HEK293T (cell line): ENCODE data around the gene XIRP2.

ENCODE experiments used
- BHLHE40 ChIP-seq: fragments of 450-650 bp; IDR thresholded peaks from 2 replicates; pipeline ENCODE4 v1.6.1; 2016; ENCODE audit warnings: mild to moderate bottlenecking, moderate library complexity, borderline replicate concordance
- FOXA1 ChIP-seq: fragments of 450-650 bp; IDR thresholded peaks from 2 replicates; pipeline ENCODE4 v1.6.1; 2016; ENCODE audit warnings: mild to moderate bottlenecking
- FOXK2 ChIP-seq: fragments of 450-650 bp; IDR thresholded peaks from 2 replicates; pipeline ENCODE4 v1.6.1; 2016; ENCODE audit warnings: mild to moderate bottlenecking
- FOXM1 ChIP-seq: fragments of 450-650 bp; IDR thresholded peaks from 2 replicates; pipeline ENCODE4 v1.6.1; 2017; ENCODE audit warnings: mild to moderate bottlenecking, borderline replicate concordance
- L3MBTL2 ChIP-seq: fragments of 450-650 bp; conservative IDR thresholded peaks from 2 replicates; pipeline ENCODE4 v1.6.1; 2016; ENCODE audit warnings: mild to moderate bottlenecking
- LEF1 ChIP-seq: fragments of 450-650 bp; IDR thresholded peaks from 2 replicates; pipeline ENCODE4 v1.6.1; 2017; ENCODE audit warnings: mild to moderate bottlenecking, borderline replicate concordance
- SP1 ChIP-seq: fragments of 450-650 bp; IDR thresholded peaks from 2 replicates; pipeline ENCODE4 v1.6.1; 2017
- SUZ12 ChIP-seq: fragments of 450-650 bp; IDR thresholded peaks from 2 replicates; pipeline ENCODE4 v1.6.1; 2016; ENCODE audit warnings: mild to moderate bottlenecking

GRCh38 chr2:167279810-167280209, 391.5 kb downstream of the XIRP2 start:
- TF ChIP-seq SP1, result no peak
- TF ChIP-seq FOXA1, result no peak
- TF ChIP-seq BHLHE40, result no peak
- no peak for TF ChIP-seq L3MBTL2
- TF ChIP-seq SUZ12, result no peak
- no peak for TF ChIP-seq LEF1
- TF ChIP-seq FOXM1, result no peak
- no peak for TF ChIP-seq FOXK2
